ENCODE data around the gene PTPN14. TPM values are rescaled to one million over a fixed set of nuclear protein-coding genes. Genes with fewer than 3 reads are reported as not detected.

PTPN14 gene
- total RNA-seq, 1 experiment from 2014 or later = 88.4 TPM

- CTCF ChIA-PET = interaction anchor here (1.5 to 11.2 kb wide), 4 partner anchors 7 to 111 kb away, joined by 3 to 382 read pairs (median 228); no protein-coding TSS in a partner anchor
- DNase-seq (ENCODE audit: low spot score) = no peak
Measured at GRCh38 chr1:214326406-214326805, 225.0 kb downstream of the PTPN14 start.

More at GRCh38 chr1:214326406-214326805, 225.0 kb downstream of the PTPN14 start:
- Mint-ChIP-seq H3K9me3 (no peaks in the 10 kb centered on the region), H3K4me1 (peaks cover 16% of the 10 kb centered on the region), H3K27ac (no peak overlapping the region), H3K36me3 (no peaks in the 10 kb centered on the region), H3K4me3 (no peak overlapping the region), H3K27me3 (ENCODE audit: low read depth) (no peaks in the 10 kb centered on the region)
- peak; percentile 11 for ATAC-seq
- POLR2A ChIA-PET = interaction anchor here (0.7 kb wide), 1 partner anchor 231 kb away, joined by 3 read pairs; no protein-coding TSS in a partner anchor
- TF ChIP-seq, protein P1, sequence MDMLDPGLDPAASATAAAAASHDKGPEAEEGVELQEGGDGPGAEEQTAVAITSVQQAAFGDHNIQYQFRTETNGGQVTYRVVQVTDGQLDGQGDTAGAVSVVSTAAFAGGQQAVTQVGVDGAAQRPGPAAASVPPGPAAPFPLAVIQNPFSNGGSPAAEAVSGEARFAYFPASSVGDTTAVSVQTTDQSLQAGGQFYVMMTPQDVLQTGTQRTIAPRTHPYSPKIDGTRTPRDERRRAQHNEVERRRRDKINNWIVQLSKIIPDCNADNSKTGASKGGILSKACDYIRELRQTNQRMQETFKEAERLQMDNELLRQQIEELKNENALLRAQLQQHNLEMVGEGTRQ (CRISPR knock-in tag; IDR thresholded peaks at IDR 0.05) = no peak
- TF ChIP-seq CREB1 (CRISPR knock-in tag; IDR thresholded peaks at IDR 0.05) (no peak), IRF1 (CRISPR knock-in tag; IDR thresholded peaks at IDR 0.05) (no peak), ZNF281 (CRISPR knock-in tag; IDR thresholded peaks at IDR 0.05) (no peak), FOXP1 (CRISPR knock-in tag; IDR thresholded peaks at IDR 0.05; ENCODE audit: borderline replicate concordance) (no peak), ZNF263 (CRISPR knock-in tag; IDR thresholded peaks at IDR 0.05; ENCODE audit: low read depth) (no peak), USF1 (CRISPR knock-in tag; IDR thresholded peaks at IDR 0.05) (no peak), TEAD1 (CRISPR knock-in tag; IDR thresholded peaks at IDR 0.05) (no peak), HMGA2 (CRISPR knock-in tag; IDR thresholded peaks at IDR 0.05) (no peak), NR1H2 (CRISPR knock-in tag; IDR thresholded peaks at IDR 0.05) (no peak), OVOL2 (CRISPR knock-in tag; IDR thresholded peaks at IDR 0.05; ENCODE audit: borderline replicate concordance) (no peak), ZNF138 (CRISPR knock-in tag; conservative IDR thresholded peaks at IDR 0.05) (no peak), ARID4B (CRISPR knock-in tag; IDR thresholded peaks at IDR 0.05; ENCODE audit: borderline replicate concordance) (no peak), NR2C2 (CRISPR knock-in tag; IDR thresholded peaks at IDR 0.05) (no peak), ZNF671 (CRISPR knock-in tag; IDR thresholded peaks at IDR 0.05) (no peak)
- TF ChIP-seq, protein P2, sequence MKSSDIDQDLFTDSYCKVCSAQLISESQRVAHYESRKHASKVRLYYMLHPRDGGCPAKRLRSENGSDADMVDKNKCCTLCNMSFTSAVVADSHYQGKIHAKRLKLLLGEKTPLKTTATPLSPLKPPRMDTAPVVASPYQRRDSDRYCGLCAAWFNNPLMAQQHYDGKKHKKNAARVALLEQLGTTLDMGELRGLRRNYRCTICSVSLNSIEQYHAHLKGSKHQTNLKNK (CRISPR knock-in tag; IDR thresholded peaks at IDR 0.05) = no peak
- TF ChIP-seq, protein P3, sequence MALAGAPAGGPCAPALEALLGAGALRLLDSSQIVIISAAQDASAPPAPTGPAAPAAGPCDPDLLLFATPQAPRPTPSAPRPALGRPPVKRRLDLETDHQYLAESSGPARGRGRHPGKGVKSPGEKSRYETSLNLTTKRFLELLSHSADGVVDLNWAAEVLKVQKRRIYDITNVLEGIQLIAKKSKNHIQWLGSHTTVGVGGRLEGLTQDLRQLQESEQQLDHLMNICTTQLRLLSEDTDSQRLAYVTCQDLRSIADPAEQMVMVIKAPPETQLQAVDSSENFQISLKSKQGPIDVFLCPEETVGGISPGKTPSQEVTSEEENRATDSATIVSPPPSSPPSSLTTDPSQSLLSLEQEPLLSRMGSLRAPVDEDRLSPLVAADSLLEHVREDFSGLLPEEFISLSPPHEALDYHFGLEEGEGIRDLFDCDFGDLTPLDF (CRISPR knock-in tag; IDR thresholded peaks at IDR 0.05) = no peak
- TF ChIP-seq, protein P4, sequence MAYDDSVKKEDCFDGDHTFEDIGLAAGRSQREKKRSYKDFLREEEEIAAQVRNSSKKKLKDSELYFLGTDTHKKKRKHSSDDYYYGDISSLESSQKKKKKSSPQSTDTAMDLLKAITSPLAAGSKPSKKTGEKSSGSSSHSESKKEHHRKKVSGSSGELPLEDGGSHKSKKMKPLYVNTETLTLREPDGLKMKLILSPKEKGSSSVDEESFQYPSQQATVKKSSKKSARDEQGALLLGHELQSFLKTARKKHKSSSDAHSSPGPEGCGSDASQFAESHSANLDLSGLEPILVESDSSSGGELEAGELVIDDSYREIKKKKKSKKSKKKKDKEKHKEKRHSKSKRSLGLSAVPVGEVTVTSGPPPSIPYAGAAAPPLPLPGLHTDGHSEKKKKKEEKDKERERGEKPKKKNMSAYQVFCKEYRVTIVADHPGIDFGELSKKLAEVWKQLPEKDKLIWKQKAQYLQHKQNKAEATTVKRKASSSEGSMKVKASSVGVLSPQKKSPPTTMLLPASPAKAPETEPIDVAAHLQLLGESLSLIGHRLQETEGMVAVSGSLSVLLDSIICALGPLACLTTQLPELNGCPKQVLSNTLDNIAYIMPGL (CRISPR knock-in tag; IDR thresholded peaks at IDR 0.05) = no peak
- TF ChIP-seq, protein P5, sequence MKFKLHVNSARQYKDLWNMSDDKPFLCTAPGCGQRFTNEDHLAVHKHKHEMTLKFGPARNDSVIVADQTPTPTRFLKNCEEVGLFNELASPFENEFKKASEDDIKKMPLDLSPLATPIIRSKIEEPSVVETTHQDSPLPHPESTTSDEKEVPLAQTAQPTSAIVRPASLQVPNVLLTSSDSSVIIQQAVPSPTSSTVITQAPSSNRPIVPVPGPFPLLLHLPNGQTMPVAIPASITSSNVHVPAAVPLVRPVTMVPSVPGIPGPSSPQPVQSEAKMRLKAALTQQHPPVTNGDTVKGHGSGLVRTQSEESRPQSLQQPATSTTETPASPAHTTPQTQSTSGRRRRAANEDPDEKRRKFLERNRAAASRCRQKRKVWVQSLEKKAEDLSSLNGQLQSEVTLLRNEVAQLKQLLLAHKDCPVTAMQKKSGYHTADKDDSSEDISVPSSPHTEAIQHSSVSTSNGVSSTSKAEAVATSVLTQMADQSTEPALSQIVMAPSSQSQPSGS (CRISPR knock-in tag; IDR thresholded peaks at IDR 0.05; ENCODE audit: borderline replicate concordance, low read depth) = no peak
